Peyer's patch (tissue), 4 donors: ENCODE data around the gene SMIM31. TPM values are rescaled to one million over a fixed set of nuclear protein-coding genes. Genes with fewer than 3 reads are reported as not detected.

Source experiments
- DNase-seq, 3 donors: peaks; one replicate each; pipeline ENCODE4 v3.0.0-alpha.2; 2017 to 2019
- H3K27ac ChIP-seq, 4 donors: fragments of 200-600 bp; sonication (generic); one replicate each; pipeline ENCODE4 v1.5.1; 2016 to 2019
- H3K27me3 ChIP-seq, 2 donors: fragments of 200-600 bp; sonication (generic); one replicate each; pipeline ENCODE4 v1.5.1; 2019
- H3K36me3 ChIP-seq, 3 donors: fragments of 200-600 bp; sonication (generic); one replicate each; pipeline ENCODE4 v1.5.1; 2016 to 2019
- H3K4me1 ChIP-seq, 4 donors: fragments of 200-600 bp; sonication (generic); one replicate each; pipeline ENCODE4 v1.5.1; 2016 to 2019
- H3K4me3 ChIP-seq, 4 donors: fragments of 200-600 bp; sonication (generic); 1 replicate in 3 of 4; 2 replicates in 1 of 4; pipeline ENCODE4 v1.5.1; 2016 to 2019; ENCODE audit warnings: mild to moderate bottlenecking in 1 of 4
- H3K9me3 ChIP-seq, 4 donors: fragments of 200-600 bp; sonication (generic); one replicate each; pipeline ENCODE4 v1.5.1; 2016 to 2019; ENCODE audit warnings: mild to moderate bottlenecking in 1 of 4
- CTCF ChIP-seq, 6 experiments: fragments of 450-650 bp in 4 of 6; fragments of 200-600 bp in 2 of 6; sonication (generic) in 1 of 6; IDR thresholded peaks; one replicate each; pipeline ENCODE4 v1.5.1; 2017 to 2019; ENCODE audit warnings: antibody characterized with exemption in 6 of 6, mild to moderate bottlenecking in 3 of 6, moderate library complexity in 1 of 6
- POLR2A ChIP-seq, 2 donors: fragments of 450-650 bp; IDR thresholded peaks; one replicate each; pipeline ENCODE4 v1.5.1; 2017; ENCODE audit warnings: antibody characterized with exemption in 2 of 2, mild to moderate bottlenecking in 2 of 2, moderate library complexity in 2 of 2
- small RNA-seq, 2 donors: library from RNA; depleted of rRNA; stranded (forward); fragments of <200 nt; gene quantifications; one replicate each; pipeline ENCODE3, GENCODE V24; 2016
- total RNA-seq, 4 donors: library from RNA; depleted of rRNA; stranded (reverse); fragments of >200 nt; gene quantifications; one replicate each; pipeline ENCODE4 v1.1.0, GENCODE V29; 2016

Gene SMIM31
- total RNA-seq, 4 donors from 2014 or later: 6.6 to 17.3 (median 16.5) TPM

DNA sequence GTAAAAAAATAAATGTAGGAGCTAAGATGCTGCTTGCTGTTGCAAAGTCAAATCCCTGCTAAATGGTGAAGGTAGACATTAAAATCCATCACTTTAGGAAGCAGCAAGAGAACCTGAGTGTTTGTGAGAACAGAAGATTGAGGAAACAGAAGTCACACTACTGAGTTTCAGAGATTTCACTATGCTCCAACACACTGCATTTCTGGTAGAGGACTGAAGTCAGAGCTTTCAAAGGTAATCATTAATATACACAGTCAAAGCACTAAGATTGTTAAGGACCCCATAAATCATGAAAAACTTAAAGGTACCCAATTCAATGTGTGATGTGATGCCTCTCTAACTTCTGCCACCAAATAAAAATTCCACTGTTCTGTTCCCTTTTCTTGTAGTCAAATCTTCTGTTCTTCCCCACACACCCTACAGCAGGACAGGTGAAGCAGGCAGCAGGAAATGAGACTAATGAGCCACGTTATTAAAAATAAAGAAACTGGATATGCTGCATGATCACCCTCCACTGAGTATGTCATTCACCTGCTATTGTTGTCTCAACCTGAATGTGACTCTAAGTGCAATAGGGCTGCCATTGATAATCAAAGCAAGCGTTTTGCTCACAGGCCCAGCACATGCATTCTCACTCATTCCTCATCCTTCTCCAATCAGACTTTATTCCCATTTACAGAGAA lies 94.2 kb downstream of the SMIM31 start:
- H3K4me1 ChIP-seq: no peaks in the 10 kb centered on the region
- H3K4me3 ChIP-seq: no peak overlapping the region
- no peaks in the 10 kb centered on the region for H3K36me3 ChIP-seq
- DNase-seq: no peak
- TF ChIP-seq POLR2A (IDR thresholded peaks at IDR 0.05) (no peak), CTCF (IDR thresholded peaks at IDR 0.05) (no peak)
- no peak overlapping the region for H3K27ac ChIP-seq
- no peaks in the 10 kb centered on the region for H3K9me3 ChIP-seq
- H3K27me3 ChIP-seq: no peaks in the 10 kb centered on the region

Small RNAs within 50 kb of the gene (small RNA-seq; reads per million reads assigned to genes)
- 0 reads per million in 2 donors for gene RNU6-668P

Other genes starting within 250 kb of the SMIM31 start
- not detected for gene APELA, start 123.0 kb downstream of the SMIM31 start, total RNA-seq
- 1 to 10 TPM in 1 of 4 donors, under 1 TPM in 1, not detected in 2; 0.53 to 1.7 TPM for gene TRIM61, start 223.5 kb downstream of the SMIM31 start, total RNA-seq